ENCODE results near the gene PPP1R14C. TPM values are rescaled to one million over a fixed set of nuclear protein-coding genes. Genes with fewer than 3 reads are reported as not detected.
"Not testable (repeated sequence)": the region's sequence is repeated elsewhere in the genome, so short reads cannot be mapped to it uniquely, and the experiment has no call there.

Gene PPP1R14C
- polyA plus RNA-seq, 4 donors, result 19.0 to 23.3 (median 21.3) TPM

DNA sequence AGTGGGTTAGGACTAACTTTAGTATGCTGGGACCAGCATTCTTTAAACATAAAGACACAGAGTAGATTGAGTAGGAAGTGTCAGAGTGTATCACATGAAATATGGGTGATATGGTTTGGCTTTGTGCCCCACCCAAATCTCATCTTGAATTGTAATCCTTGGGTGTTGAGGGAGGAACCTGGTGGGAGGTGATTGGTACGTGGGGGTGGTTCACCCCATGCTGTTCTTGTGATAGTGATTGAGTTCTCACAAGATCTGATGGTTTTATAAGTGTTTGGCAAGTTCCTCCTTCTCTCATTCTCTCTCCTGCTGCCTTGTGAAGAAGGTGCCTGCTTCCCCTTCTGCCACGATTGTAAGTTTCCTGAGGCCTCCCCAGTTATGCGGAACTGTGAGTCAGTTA is 5.1 kb upstream of the PPP1R14C start:
- DNase-seq (ENCODE audit: low read depth in 4 of 4, low spot score in 2 of 4), result not testable (repeated sequence)

DNA sequence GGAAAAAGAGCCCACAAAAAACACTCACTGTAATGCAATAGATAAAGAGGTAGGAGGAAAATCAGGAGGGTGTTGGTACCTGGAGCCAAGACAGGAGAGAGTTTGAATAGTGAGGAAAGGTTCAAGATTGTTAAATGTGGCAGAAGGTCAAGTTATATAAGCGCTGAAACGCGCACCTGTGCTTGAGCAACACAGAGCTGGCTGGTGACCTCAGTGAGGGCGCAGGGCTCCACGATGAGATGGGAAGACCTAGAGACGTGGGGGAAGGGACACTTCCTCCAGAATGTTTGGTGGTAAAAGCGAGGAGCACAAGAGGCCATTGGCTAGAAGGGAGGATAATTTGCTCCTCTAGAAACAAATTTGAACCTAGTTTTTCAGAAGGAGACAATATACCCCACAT is 4.2 kb upstream of the PPP1R14C start:
- DNase-seq (ENCODE audit: low read depth in 4 of 4, low spot score in 2 of 4), result no peak

DNA sequence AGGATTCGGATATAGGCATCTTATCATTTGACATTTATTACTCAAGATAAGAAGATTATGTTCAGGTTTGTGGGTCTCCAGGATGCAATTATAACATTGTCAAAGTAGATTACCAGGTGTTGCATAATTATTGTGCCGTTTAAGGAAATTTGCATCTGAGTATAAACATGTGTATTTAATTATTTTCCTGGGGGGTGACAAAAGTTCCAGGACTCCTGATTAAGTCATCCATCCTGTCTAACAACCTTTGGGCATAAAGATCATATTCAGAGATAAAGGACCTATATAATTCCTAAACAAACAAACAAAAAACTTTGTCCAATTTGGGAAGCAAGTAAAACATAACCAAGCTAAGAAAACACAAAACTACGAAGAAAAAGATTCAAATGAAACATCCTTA is 3.3 kb upstream of the PPP1R14C start:
- DNase-seq (ENCODE audit: low read depth in 4 of 4, low spot score in 2 of 4), result no peak

DNA sequence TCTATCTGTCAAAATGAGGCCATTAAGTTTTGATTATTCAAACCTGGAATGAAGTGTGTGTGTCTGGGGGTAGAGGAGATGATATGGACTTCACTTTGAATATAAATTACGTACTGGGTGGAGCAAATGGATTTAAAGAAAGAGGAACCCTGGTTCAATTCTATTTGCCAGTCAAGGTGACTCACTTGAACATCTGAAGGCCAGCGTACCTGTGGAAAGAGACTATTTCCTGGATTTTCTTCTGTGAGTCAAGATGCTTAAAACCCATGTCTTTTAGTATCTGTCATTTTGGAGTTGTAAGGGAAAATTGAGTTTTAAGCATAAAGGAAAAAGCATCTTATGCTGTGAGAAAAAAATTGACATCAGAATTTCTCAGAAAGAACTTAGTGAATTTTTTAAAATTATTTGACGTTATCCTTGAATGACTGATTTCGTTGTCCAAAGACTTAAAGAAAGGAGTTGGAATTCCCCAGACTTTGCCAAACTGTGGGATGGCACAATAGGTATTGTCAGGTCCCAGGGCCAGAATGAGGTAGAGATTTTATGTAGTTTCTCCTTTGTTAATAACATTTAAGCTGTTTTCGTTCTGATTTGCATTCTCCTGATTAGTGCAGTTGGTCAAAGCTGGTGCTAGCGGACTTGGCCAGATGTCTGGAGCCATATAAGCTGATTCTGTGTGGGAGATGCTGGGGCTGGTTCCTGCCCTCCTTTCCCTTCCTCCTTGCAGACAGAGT is 2.4 kb upstream of the PPP1R14C start:
- DNase-seq (ENCODE audit: low read depth in 4 of 4, low spot score in 2 of 4), result no peak

GRCh38 chr6:150142097-150142669 is 661 bp upstream of the PPP1R14C start:
- DNase-seq (ENCODE audit: low read depth in 4 of 4, low spot score in 2 of 4), result no peak

GRCh38 chr6:150143516-150144293 is 861 bp downstream of the PPP1R14C start:
- no peak for DNase-seq (ENCODE audit: low read depth in 4 of 4, low spot score in 2 of 4)

GRCh38 chr6:150144294-150144868 is 1.5 kb downstream of the PPP1R14C start:
- no peak for DNase-seq (ENCODE audit: low read depth in 4 of 4, low spot score in 2 of 4)

DNA sequence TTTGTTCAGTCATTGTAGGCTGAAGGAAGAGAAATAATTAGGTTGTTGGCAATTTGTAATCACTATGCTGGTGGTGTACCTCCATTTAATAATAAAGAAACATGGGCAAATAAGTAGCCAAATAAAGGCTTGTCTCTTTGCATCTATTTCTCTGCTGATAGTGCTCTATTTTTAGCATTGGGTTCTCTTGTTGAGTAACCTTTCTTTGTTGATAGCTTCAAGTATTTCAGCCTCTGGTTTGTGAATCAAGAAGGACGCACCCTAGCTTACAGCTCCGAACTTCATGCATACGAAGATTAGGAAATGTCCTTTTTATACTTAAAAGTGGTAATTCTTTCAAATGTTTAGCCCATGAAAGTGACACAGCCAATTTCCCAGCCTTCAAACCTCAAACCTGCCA is 2.6 kb downstream of the PPP1R14C start:
- DNase-seq (ENCODE audit: low read depth in 4 of 4, low spot score in 2 of 4), result no peak

DNA sequence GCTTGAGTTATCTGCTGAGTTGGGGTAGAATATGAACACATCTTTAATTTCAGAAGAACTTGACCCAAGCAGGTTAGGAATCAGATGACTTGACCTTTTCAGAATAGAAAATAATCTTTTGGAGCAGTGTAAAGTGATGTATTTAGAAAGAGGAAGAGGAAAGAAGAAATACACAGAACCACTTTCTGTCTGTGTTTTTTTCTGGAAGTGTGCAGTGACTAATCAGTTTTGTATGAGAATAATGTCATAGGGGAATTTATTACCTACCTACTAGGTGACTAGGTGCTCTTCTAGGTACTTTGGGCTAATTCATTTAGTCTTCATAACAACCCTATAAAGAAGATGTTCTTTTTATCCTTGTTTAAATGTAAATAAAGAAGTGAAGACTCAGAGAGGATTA is 3.0 kb downstream of the PPP1R14C start:
- no peak for DNase-seq (ENCODE audit: low read depth in 4 of 4, low spot score in 2 of 4)

- DNase-seq (ENCODE audit: low read depth in 4 of 4, low spot score in 2 of 4), result no peak
Measured at GRCh38 chr6:150146436-150146835, 3.6 kb downstream of the PPP1R14C start.

DNA sequence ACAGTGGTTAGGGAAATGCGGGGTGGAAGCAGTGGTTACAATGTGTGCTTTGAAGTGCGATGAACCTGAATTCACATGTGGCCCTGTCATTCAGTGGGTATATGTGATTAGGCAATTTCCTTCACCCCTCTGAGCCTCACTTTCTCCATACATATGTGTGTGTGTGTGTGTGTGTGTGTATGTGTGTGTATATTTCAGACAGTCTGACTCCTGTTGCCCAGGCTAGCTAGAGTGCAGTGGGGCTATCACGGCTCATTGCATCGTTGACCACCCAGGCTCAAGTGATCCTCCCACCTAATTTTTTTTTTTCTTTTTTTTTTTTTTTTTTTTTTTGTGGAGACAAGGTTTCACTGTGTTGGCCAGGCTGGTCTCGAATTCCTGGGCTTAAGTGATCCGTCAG is 6.3 kb downstream of the PPP1R14C start:
- no peak for DNase-seq (ENCODE audit: low read depth in 4 of 4, low spot score in 2 of 4)

- no peak for DNase-seq (ENCODE audit: low read depth in 4 of 4, low spot score in 2 of 4)
Measured at GRCh38 chr6:150150458-150150820, 7.6 kb downstream of the PPP1R14C start.

GRCh38 chr6:150150821-150151646 is 8.2 kb downstream of the PPP1R14C start:
- no peak for DNase-seq (ENCODE audit: low read depth in 4 of 4, low spot score in 2 of 4)

DNA sequence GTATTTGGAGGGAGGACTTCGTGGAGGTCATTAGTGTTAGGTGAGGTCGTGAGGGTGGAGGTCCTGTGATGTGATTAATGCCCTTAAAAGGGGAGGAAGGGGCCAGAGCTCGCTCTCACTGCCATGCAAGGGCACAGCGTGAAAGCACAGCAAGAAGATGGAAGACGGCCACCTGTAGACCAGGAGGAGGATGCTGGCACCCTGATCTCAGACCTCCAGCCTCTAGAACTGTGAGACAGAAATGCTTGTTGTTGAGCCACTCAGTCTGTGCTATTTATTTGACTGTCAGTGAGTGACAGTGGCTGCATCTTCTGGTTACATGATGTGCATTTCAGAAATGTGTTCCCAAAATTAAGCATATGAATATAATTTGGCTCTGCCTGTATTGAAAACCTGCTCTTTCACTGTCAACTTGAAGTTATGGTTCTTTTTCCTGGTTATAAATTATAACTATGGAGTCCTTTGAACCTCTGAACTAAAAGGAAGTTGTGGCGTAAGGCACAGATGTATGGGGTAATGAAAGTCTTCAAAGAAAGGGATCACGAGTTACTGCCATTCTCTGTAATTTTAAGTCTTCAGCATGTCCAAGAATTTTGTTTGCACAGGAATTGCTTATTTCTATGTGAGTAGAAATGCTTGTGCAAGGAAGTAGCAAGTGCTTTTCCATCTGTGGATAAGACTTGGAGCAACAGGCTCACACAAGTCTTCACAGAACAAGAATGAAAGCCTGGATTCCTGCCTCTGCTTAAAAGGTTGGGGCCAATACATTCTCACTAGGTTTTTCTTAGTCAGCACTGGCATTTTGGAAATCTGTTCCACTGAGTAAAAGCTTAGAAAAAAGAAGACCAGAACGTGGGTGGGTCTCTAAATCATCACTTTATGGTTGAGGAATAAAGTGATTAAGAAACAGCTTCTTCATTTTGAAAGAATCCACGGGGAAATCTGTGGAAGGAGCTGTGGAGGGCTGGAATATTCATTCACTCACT is 10.3 kb downstream of the PPP1R14C start:
- no peak for DNase-seq (ENCODE audit: low read depth in 4 of 4, low spot score in 2 of 4)

GRCh38 chr6:150153905-150154492 is 11.2 kb downstream of the PPP1R14C start:
- DNase-seq (ENCODE audit: low read depth in 4 of 4, low spot score in 2 of 4), result no peak

DNA sequence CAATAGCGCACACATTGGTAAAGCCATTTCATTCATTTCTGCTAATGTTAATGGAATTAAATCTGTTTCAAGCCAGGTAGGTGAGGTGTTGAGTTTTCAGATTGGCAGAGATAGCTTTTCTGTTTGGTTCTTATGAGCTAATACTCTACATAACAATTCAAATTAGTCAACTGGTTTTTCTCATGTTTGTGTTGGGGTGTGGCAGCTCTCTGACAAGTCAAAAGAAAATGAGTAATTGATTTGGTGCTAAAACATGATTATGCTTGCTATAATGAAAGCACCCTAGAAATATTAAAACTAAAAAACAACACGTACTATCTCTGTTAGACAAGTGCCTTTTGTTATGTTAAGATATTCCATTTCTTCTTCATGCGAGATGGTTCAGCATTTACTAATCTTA is 13.6 kb downstream of the PPP1R14C start:
- DNase-seq (ENCODE audit: low read depth in 4 of 4, low spot score in 2 of 4), result no peak

DNA sequence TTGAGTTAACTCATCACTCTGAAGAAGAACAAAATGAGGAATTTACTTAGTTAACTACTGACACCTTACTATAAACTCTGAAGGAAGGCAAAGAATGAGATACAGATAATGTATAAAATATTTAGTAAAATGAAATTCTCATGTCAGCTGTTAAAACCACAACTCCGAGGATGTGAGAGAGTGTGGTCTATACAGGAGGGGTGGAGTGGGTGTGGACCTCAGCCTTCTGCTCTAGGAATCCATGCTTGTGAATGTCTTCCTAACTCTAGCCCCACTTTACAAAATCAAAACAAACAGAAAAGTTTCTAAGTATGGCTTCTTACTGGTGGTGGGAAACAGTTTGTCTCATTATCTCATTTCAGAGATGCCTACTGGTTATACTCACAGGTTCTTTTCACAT is 14.2 kb downstream of the PPP1R14C start:
- DNase-seq (ENCODE audit: low read depth in 4 of 4, low spot score in 2 of 4), result no peak

- DNase-seq (ENCODE audit: low read depth in 4 of 4, low spot score in 2 of 4), result no peak
Measured at GRCh38 chr6:150159757-150160156, 16.9 kb downstream of the PPP1R14C start.

DNA sequence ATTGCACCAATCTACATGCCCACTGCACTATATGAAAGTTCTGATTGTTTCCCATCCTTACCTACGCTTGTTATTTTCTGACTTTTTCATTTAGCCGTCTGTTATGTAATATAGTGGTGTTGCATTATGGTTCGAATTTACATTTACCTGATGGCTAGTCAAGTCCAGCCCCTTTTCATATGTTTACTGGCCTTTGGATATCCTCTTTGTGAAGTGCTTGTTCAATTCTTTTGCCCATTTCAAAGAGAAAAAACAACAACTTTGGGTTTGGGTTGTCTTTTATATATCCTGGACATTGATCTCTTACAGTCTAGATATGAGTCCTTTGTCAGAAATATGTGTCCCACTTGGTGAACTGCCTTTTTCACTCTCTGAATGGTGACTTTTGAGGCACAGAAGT is 21.1 kb downstream of the PPP1R14C start:
- DNase-seq (ENCODE audit: low read depth in 4 of 4, low spot score in 2 of 4), result no peak
